OCI-LY1 (cell line): Measurements from ENCODE around the gene PCSK5.
A peak's percentile ranks its signal among the peaks of the same experiment; 100 is the strongest.

Experiments
- H2AFZ ChIP-seq: fragments of 200-600 bp; sonication (generic), shearing (Covaris generic); 2 replicates; pipeline ENCODE4 v1.6.0; 2014; ENCODE audit warnings: antibody characterized with exemption, mild to moderate bottlenecking, low read length
- H3F3A ChIP-seq: fragments of 200-600 bp; sonication (generic), shearing (Covaris generic); 2 replicates; pipeline ENCODE4 v1.6.0; 2014; ENCODE audit warnings: mild to moderate bottlenecking, antibody characterized with exemption, low read length, moderate library complexity; ENCODE audit not compliant: insufficient read depth
- H3K27ac ChIP-seq: fragments of 200-600 bp; sonication (generic); 2 replicates; pipeline ENCODE4 v1.5.1; 2014; ENCODE audit warnings: low read length, mixed run types, mild to moderate bottlenecking, low read depth; ENCODE audit not compliant: poor library complexity, severe bottlenecking
- H3K27me3 ChIP-seq: fragments of 200-600 bp; sonication (generic); 2 replicates; pipeline ENCODE4 v1.6.0; 2014; ENCODE audit warnings: antibody characterized with exemption, mild to moderate bottlenecking, low read length, moderate library complexity; ENCODE audit not compliant: insufficient read depth
- H3K36me3 ChIP-seq: fragments of 200-600 bp; sonication (generic); 2 replicates; pipeline ENCODE4 v1.6.1; 2014; ENCODE audit warnings: mild to moderate bottlenecking, antibody characterized with exemption, low read length, moderate library complexity, mixed read lengths; ENCODE audit not compliant: insufficient read depth
- H3K4me1 ChIP-seq: fragments of 200-600 bp; sonication (generic); 2 replicates; pipeline ENCODE4 v1.5.1; 2014; ENCODE audit warnings: mild to moderate bottlenecking, low read length, moderate library complexity; ENCODE audit not compliant: insufficient read depth, severe bottlenecking
- H3K4me2 ChIP-seq: fragments of 200-600 bp; sonication (generic), shearing (Covaris generic); 2 replicates; pipeline ENCODE4 v1.6.1; 2014; ENCODE audit warnings: low read length
- H3K4me3 ChIP-seq: fragments of 200-600 bp; sonication (generic); 2 replicates; pipeline ENCODE4 v1.5.1; 2014; ENCODE audit warnings: low read length, low read depth, mild to moderate bottlenecking, mixed read lengths; ENCODE audit not compliant: poor library complexity, severe bottlenecking
- H3K79me2 ChIP-seq: fragments of 200-600 bp; shearing (Covaris generic); 2 replicates; pipeline ENCODE4 v1.6.1; 2016; ENCODE audit warnings: mixed run types, low read length, mixed read lengths; ENCODE audit not compliant: insufficient read depth
- H3K9ac ChIP-seq: fragments of 200-600 bp; sonication (generic), shearing (Covaris generic); 2 replicates; pipeline ENCODE4 v1.6.1; 2014; ENCODE audit warnings: mild to moderate bottlenecking, low read length, mixed read lengths
- H3K9me2 ChIP-seq: fragments of 200-600 bp; sonication (generic), shearing (Covaris generic); 2 replicates; pipeline ENCODE4 v1.6.1; 2014; ENCODE audit warnings: low read depth, mild to moderate bottlenecking, low read length, mixed read lengths
- H3K9me3 ChIP-seq: fragments of 200-600 bp; shearing (Covaris generic); 2 replicates; pipeline ENCODE4 v1.6.1; 2014; ENCODE audit warnings: low read length, mixed read lengths
- H4K20me1 ChIP-seq: fragments of 200-600 bp; sonication (generic), shearing (Covaris generic); 2 replicates; pipeline ENCODE4 v1.6.0; 2016; ENCODE audit warnings: mild to moderate bottlenecking, low read length; ENCODE audit not compliant: insufficient read depth
- EZH2 ChIP-seq: fragments of 200-600 bp; sonication (generic), shearing (Covaris generic); IDR thresholded peaks from 2 replicates; pipeline ENCODE4 v1.8.0; 2017; ENCODE audit warnings: borderline replicate concordance, mixed run types, mild to moderate bottlenecking, antibody characterized with exemption, low read length, moderate library complexity, mixed read lengths
- TF ChIP-seq, protein P1 (sequence below): fragments of 200-600 bp; sonication (generic), shearing (Covaris generic); IDR thresholded peaks from 2 replicates; pipeline ENCODE4 v1.5.1; 2017; ENCODE audit warnings: mild to moderate bottlenecking, antibody characterized with exemption, low read length, moderate library complexity, mixed read lengths

The PCSK5 gene

DNA sequence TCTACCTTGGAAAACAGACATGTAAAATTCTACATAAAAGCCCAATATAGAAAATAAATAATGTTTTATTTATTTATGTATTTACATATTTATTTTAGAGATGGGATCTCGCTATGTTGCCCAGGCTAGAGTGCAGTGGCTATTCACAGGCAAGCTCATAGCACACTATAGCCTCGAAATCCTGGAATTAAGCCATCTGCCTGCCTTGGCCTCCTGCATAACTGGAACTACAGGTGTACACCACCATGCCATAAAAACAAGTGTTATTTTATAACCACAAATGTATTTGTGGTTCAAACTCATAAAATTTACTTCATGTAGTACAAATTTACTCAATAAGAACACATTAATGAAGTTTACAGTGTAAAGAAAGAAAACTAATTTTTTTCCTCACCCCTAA lies 510.7 kb downstream of the PCSK5 start:
- TF ChIP-seq, protein P1, sequence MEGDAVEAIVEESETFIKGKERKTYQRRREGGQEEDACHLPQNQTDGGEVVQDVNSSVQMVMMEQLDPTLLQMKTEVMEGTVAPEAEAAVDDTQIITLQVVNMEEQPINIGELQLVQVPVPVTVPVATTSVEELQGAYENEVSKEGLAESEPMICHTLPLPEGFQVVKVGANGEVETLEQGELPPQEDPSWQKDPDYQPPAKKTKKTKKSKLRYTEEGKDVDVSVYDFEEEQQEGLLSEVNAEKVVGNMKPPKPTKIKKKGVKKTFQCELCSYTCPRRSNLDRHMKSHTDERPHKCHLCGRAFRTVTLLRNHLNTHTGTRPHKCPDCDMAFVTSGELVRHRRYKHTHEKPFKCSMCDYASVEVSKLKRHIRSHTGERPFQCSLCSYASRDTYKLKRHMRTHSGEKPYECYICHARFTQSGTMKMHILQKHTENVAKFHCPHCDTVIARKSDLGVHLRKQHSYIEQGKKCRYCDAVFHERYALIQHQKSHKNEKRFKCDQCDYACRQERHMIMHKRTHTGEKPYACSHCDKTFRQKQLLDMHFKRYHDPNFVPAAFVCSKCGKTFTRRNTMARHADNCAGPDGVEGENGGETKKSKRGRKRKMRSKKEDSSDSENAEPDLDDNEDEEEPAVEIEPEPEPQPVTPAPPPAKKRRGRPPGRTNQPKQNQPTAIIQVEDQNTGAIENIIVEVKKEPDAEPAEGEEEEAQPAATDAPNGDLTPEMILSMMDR = no peak
- TF ChIP-seq EZH2 = no peak
- no peak overlapping the region for H3K27ac ChIP-seq
- peaks cover 26% of the 10 kb centered on the region for H3K4me1 ChIP-seq
- no peaks in the 10 kb centered on the region for H3K9me3 ChIP-seq
- no peaks in the 10 kb centered on the region for H3K36me3 ChIP-seq
- H3K27me3 ChIP-seq = no peaks in the 10 kb centered on the region
- H3K9ac ChIP-seq = no peak overlapping the region
- H3K4me2 ChIP-seq = no peak overlapping the region
- H3K9me2 ChIP-seq = no peaks in the 10 kb centered on the region
- no peak overlapping the region for H2AFZ ChIP-seq
- no peaks in the 10 kb centered on the region for H3F3A ChIP-seq
- H3K79me2 ChIP-seq = no peaks in the 10 kb centered on the region
- no peak overlapping the region for H3K4me3 ChIP-seq
- H4K20me1 ChIP-seq = no peaks in the 10 kb centered on the region

DNA sequence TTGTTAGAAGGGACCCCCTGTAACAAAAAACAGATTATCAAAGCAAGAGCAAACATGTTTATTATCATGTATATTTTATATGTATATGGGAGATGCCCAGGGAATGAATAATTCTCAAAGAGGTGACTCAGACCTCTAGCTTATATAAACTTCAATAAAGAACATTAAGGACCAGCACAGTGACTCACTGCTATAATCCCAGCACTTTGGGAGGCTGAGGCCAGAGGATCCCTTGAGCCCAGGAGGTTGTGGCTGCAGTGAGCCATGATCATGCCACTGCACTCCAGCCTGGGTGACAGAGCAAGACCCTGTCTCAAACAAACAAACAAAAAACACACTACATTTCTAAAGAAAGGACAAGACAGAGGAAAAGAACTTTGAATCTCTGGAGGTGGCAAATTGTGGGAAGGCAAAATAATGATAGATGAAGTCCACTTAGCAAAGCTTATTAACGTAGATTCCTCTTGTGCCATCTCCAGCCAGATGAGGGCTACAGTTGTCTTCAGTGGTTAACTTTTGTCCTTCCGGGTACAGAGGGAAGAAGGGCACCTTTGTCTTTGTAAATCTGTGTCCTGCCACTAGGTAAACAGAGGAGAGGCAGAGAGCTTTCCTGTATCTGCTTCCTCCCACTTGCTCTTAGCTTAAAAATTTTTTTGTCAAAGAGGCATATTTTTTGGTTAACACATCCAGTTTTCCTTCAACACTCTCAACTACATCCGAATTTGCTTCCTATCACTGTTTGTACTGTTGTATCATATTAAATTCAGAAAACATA lies 511.3 kb downstream of the PCSK5 start:
- Histone ChIP-seq H3K9ac (0 out of 2 replicates have a peak overlapping the region, but pooled peaks have one; percentile 1), H4K20me1 (no peaks in the 10 kb centered on the region), H3F3A (no peaks in the 10 kb centered on the region), H3K4me2 (0 out of 2 replicates have a peak overlapping the region, but pooled peaks have one; percentile 22), H3K79me2 (no peaks in the 10 kb centered on the region), H3K36me3 (no peaks in the 10 kb centered on the region), H2AFZ (peak overlapping the region; percentile 100), H3K9me3 (no peaks in the 10 kb centered on the region), H3K9me2 (no peaks in the 10 kb centered on the region), H3K27ac (peak overlapping the region; percentile 13), H3K4me1 (peaks cover 26% of the 10 kb centered on the region), H3K27me3 (no peaks in the 10 kb centered on the region), H3K4me3 (no peak overlapping the region)
- TF ChIP-seq, protein P1 = peak; percentile 18; the same call in 1 of the 2 replicates
- no peak for TF ChIP-seq EZH2

DNA sequence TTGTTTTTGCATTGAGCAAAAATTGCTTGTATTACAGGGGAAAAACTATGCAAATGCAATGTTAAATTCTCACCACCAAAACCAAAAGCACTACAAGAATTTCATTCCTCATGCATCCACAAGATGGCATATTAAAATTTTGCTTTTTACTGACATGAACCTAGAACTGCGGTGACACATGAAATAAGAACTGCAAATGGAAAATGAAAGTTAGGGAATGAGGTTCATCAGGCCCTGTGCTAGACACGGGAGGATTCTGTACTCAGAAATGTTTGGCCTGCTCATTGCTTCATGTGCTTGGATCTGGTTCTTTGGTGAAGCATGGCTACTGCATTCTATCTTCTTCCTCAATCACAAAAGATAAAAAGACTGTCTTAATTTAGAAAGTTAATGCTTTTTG lies 512.9 kb downstream of the PCSK5 start:
- Histone ChIP-seq H3K27me3 (no peaks in the 10 kb centered on the region), H4K20me1 (no peaks in the 10 kb centered on the region), H2AFZ (peak overlapping the region; percentile 31; the same call in 1 of the 2 replicates), H3K9me2 (no peaks in the 10 kb centered on the region), H3K4me3 (no peak overlapping the region), H3K79me2 (no peaks in the 10 kb centered on the region), H3K4me2 (peak overlapping the region; percentile 33), H3K9ac (no peak overlapping the region; the same call in 1 of the 2 replicates), H3K4me1 (peaks cover 26% of the 10 kb centered on the region), H3K9me3 (no peaks in the 10 kb centered on the region), H3K36me3 (no peaks in the 10 kb centered on the region), H3K27ac (peak overlapping the region; percentile 11), H3F3A (no peaks in the 10 kb centered on the region)
- TF ChIP-seq, protein P1 = peak; percentile 61
- TF ChIP-seq EZH2 = no peak
